Esophagus muscularis mucosa (tissue), 4 donors: ENCODE data around the gene AP1M2. TPM values are rescaled to one million over a fixed set of nuclear protein-coding genes. Genes with fewer than 3 reads are reported as not detected.
A peak's percentile ranks its signal among the peaks of the same experiment; 100 is the strongest.

Experiments
- DNase-seq: peaks from one replicate; pipeline ENCODE4 v3.0.0-alpha.2; 2017; ENCODE audit errors: extremely low spot score
- H3K27ac ChIP-seq, 4 donors: fragments of 200-600 bp; sonication (generic); replicated peaks in 1 of 4; 1 replicate in 3 of 4; 2 replicates in 1 of 4; pipeline ENCODE4 v1.5.1; 2016 to 2019; ENCODE audit warnings: mild to moderate bottlenecking in 1 of 4
- H3K27me3 ChIP-seq, 4 donors: fragments of 200-600 bp; sonication (generic); one replicate each; pipeline versions ENCODE4 v1.5.1 to v1.6.0; 2016 to 2019
- H3K36me3 ChIP-seq, 4 donors: fragments of 200-600 bp; sonication (generic); one replicate each; pipeline ENCODE4 v1.5.1; 2016 to 2019
- H3K4me1 ChIP-seq, 4 donors: fragments of 200-600 bp; sonication (generic); one replicate each; pipeline ENCODE4 v1.5.1; 2016 to 2019
- H3K4me3 ChIP-seq, 4 donors: fragments of 200-600 bp; sonication (generic); 1 replicate in 2 of 4; 2 replicates in 2 of 4; pipeline ENCODE4 v1.5.1; 2016 to 2019; ENCODE audit warnings: mild to moderate bottlenecking in 4 of 4, moderate library complexity in 1 of 4
- H3K9me3 ChIP-seq, 4 donors: fragments of 200-600 bp; sonication (generic); 1 replicate in 3 of 4; 2 replicates in 1 of 4; pipeline ENCODE4 v1.5.1; 2016 to 2019
- EP300 ChIP-seq: sonication (generic); formaldehyde crosslinking; IDR thresholded peaks from one replicate; pipeline ENCODE4 v1.6.1; 2017; ENCODE audit warnings: antibody characterized with exemption
- POLR2A ChIP-seq: fragments of 450-650 bp; IDR thresholded peaks from one replicate; pipeline ENCODE4 v1.6.1; 2017; ENCODE audit warnings: antibody characterized with exemption, moderate library complexity, mild to moderate bottlenecking, low read depth
- POLR2AphosphoS5 ChIP-seq, 2 donors: sonication (generic); formaldehyde crosslinking; IDR thresholded peaks; one replicate each; pipeline ENCODE4 v1.6.1; 2017; ENCODE audit warnings: antibody characterized with exemption in 2 of 2
- WGBS: methylation state at CpG from one replicate; pipeline ENCODE4 v1.1.5; 2018; 5-methylcytosine and 5-hydroxymethylcytosine counted together
- intact Hi-C: fragments of 100-400 bp; cut with DNase I; formaldehyde crosslinking; loops from one replicate; pipeline ENCODE4 v1.15.1; 2023
- total RNA-seq, 4 donors: library from RNA; depleted of rRNA; stranded (reverse); fragments of >200 nt; gene quantifications; one replicate each; pipeline versions ENCODE4 v1.1.0 to v1.2.1, GENCODE V29; 2016
- TF ChIP-seq, protein P1 (sequence below), 3 experiments: fragments of 200-600 bp in 2 of 3; fragments of 450-650 bp in 1 of 3; sonication (generic) in 2 of 3; IDR thresholded peaks; one replicate each; pipeline ENCODE4 v1.5.1; 2017 to 2019; ENCODE audit warnings: antibody characterized with exemption in 3 of 3, mild to moderate bottlenecking in 2 of 3, moderate library complexity in 1 of 3

The AP1M2 gene
- total RNA-seq, 4 donors from 2014 or later, result not detected

DNA sequence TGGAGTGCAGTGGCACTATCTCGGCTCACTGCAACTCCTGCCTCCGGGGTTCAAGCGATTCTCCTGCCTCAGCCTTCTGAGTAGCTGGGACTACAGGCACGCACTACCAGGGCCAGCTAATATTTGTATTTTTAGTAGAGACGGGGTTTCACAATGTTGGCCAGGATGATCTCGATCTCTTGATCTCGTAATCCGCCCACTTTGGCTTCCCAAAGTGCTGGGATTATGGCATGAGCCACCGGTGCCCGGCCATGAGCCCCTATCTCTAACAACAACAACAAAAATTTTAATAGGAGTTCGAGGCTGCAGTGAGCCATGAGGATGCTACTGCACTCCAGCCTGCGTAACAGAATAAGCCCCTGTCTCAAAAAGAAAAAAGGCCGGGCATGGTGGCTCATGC is 5.0 kb downstream of the AP1M2 start:
- 92% methylated on average over 13 of the region's 13 CpGs for WGBS
- Histone ChIP-seq H3K4me1 (peaks cover 5 to 11% (median 7%) of the 10 kb centered on the region in 4 donors), H3K27me3 (peaks cover 0 to 23% (median 0%) of the 10 kb centered on the region in 4 donors), H3K36me3 (no peaks in the 10 kb centered on the region), H3K4me3 (no peak overlapping the region), H3K9me3 (no peaks in the 10 kb centered on the region), H3K27ac (no peak overlapping the region)
- intact Hi-C loops, result loop anchor here (10.0 kb wide), 1 partner anchor 123 kb away; the partner anchor contains the start of gene QTRT1
- DNase-seq, result no peak
- no peak for TF ChIP-seq EP300
- no peak for TF ChIP-seq POLR2A
- TF ChIP-seq, protein P1, sequence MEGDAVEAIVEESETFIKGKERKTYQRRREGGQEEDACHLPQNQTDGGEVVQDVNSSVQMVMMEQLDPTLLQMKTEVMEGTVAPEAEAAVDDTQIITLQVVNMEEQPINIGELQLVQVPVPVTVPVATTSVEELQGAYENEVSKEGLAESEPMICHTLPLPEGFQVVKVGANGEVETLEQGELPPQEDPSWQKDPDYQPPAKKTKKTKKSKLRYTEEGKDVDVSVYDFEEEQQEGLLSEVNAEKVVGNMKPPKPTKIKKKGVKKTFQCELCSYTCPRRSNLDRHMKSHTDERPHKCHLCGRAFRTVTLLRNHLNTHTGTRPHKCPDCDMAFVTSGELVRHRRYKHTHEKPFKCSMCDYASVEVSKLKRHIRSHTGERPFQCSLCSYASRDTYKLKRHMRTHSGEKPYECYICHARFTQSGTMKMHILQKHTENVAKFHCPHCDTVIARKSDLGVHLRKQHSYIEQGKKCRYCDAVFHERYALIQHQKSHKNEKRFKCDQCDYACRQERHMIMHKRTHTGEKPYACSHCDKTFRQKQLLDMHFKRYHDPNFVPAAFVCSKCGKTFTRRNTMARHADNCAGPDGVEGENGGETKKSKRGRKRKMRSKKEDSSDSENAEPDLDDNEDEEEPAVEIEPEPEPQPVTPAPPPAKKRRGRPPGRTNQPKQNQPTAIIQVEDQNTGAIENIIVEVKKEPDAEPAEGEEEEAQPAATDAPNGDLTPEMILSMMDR (IDR thresholded peaks at IDR 0.05), result no peak
- TF ChIP-seq POLR2AphosphoS5 (IDR thresholded peaks at IDR 0.05), result no peak

DNA sequence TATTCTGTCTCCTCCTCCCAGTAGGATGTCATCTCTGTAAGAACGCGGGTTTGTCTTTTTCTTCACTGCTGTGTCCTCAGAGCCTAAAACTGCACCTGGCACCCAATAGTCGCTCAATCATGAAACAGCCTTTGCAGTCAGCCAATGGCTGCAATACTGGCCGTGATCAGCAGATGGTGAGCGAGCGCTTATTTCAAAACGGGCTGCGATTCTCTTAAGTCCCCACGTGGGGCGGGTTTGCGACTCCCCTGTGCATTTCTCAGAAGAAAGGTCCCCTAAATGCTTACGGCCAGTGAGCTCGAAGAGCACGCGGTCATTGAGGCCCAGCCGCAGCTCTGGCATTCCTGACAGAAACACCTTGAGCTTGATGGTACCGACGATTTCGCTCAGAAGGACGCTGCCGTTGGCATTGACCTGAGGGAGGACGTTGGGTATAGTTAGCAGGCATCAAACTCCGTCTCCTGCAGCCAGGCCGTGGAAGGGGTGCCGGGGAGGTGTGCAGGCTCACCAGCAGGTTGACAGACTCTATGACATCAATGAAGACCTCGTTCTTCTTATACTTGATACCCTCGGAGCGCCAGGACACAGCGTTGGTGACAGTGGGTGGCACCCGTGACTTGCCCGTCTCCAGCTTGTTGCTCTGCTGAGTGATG is 6.0 kb downstream of the AP1M2 start:
- 33% methylated on average over 18 of the region's 31 CpGs for WGBS
- no peak overlapping the region for H3K27ac ChIP-seq
- H3K9me3 ChIP-seq, result no peaks in the 10 kb centered on the region
- DNase-seq, result peak; percentile 98
- intact Hi-C loops, result loop anchor here (1.0 to 10.0 kb wide), 2 partner anchors 63 to 124 kb away; partner anchors contain the start of gene QTRT1
- H3K4me3 ChIP-seq, result peak overlapping the region; percentile 22 to 33 (median 28)
- H3K27me3 ChIP-seq, result peaks cover 0 to 13% (median 0%) of the 10 kb centered on the region in 4 donors
- no peaks in the 10 kb centered on the region for H3K36me3 ChIP-seq
- peaks cover 5 to 11% (median 7%) of the 10 kb centered on the region in 4 donors for H3K4me1 ChIP-seq
- TF ChIP-seq POLR2AphosphoS5 (IDR thresholded peaks at IDR 0.05) (peak in 1 of 2 donors; percentile 67), EP300 (no peak), POLR2A (no peak)
- TF ChIP-seq, protein P1 (IDR thresholded peaks at IDR 0.05), result peak; percentile 97 to 99 (median 98)

GRCh38 chr19:10577951-10578350 is 9.2 kb downstream of the AP1M2 start:
- H3K4me3 ChIP-seq, result no peak overlapping the region
- H3K9me3 ChIP-seq, result no peaks in the 10 kb centered on the region
- peaks cover 5 to 11% (median 7%) of the 10 kb centered on the region in 4 donors for H3K4me1 ChIP-seq
- intact Hi-C loops, result no loop called here
- no peak overlapping the region for H3K27ac ChIP-seq
- peaks cover 0 to 11% (median 0%) of the 10 kb centered on the region in 4 donors for H3K27me3 ChIP-seq
- WGBS, result 98% methylated on average over 4 of the region's 6 CpGs
- no peaks in the 10 kb centered on the region for H3K36me3 ChIP-seq
- DNase-seq, result no peak
- TF ChIP-seq POLR2A (no peak), POLR2AphosphoS5 (IDR thresholded peaks at IDR 0.05) (no peak), EP300 (no peak)
- TF ChIP-seq, protein P1 (IDR thresholded peaks at IDR 0.05), result no peak

DNA sequence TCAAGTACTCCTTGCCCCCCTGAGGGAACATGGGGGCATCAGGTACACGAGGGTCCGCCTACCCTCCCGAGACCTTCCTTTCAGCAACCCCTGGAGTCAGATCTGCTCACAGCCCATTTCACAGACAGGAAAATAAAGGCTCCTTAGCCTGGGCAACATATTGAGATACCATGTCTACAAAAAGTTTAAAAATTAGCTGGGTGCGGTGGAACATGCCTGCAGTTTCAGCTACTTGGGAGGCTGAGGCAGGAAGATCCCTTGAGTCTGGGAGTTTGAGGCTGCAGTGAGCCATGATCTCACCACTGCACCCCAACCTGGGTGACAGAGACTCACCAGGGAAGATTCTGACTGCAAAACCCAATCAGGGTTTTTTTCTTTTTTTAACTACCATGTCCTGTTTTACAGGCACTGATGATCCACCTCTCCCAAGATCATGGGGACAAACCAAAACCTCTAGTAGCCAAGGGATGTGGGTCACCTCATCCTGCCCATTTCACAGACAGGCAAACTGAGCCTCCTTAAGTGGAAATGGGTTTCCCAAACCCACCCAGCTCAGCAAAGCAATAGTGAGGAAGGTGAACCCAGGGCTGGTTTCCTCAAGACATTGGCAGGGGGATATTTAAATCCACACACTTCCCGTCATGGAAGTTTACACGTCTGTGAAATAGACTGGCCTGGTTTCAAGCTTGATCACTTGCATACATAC is 11.9 kb downstream of the AP1M2 start:
- Histone ChIP-seq H3K27ac (no peak overlapping the region), H3K4me1 (peaks cover 6 to 10% (median 8%) of the 10 kb centered on the region in 4 donors), H3K9me3 (no peaks in the 10 kb centered on the region), H3K27me3 (peaks cover 0 to 13% (median 0%) of the 10 kb centered on the region in 4 donors), H3K4me3 (no peak overlapping the region), H3K36me3 (no peaks in the 10 kb centered on the region)
- intact Hi-C loops, result no loop called here
- DNase-seq, result no peak
- WGBS, result 72% methylated on average over 6 of the region's 6 CpGs
- TF ChIP-seq POLR2AphosphoS5 (IDR thresholded peaks at IDR 0.05) (no peak), EP300 (no peak), POLR2A (no peak)
- TF ChIP-seq, protein P1 (IDR thresholded peaks at IDR 0.05), result no peak
